Fibroblast of skin of abdomen (primary cell): Measurements from ENCODE around the gene SH2D1A.
"Not testable (repeated sequence)": the region's sequence is repeated elsewhere in the genome, so short reads cannot be mapped to it uniquely, and the experiment has no call there.

ENCODE experiments used
- DNase-seq: peaks from one replicate; pipeline ENCODE4 v3.0.0-alpha.2; 2013

Gene SH2D1A

DNA sequence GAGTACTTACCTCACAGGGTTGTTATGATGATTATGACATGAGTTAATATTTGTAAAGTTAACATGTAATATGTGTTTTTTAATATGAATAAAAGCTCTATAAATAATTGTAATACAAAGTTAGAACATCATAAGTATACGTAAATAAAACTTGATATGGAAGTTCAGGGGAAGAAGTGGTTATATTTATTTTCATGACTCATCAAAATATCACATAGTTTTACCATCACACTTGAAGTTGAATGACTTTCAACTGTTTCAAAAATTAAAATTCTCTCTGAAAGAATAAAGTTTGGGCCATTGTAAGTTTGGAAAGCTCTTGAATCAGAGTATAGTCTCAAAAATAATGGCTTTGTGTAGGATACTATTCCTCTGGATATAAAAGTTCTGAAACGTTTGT, 8.3 kb downstream of the SH2D1A start:
- no peak for DNase-seq

DNA sequence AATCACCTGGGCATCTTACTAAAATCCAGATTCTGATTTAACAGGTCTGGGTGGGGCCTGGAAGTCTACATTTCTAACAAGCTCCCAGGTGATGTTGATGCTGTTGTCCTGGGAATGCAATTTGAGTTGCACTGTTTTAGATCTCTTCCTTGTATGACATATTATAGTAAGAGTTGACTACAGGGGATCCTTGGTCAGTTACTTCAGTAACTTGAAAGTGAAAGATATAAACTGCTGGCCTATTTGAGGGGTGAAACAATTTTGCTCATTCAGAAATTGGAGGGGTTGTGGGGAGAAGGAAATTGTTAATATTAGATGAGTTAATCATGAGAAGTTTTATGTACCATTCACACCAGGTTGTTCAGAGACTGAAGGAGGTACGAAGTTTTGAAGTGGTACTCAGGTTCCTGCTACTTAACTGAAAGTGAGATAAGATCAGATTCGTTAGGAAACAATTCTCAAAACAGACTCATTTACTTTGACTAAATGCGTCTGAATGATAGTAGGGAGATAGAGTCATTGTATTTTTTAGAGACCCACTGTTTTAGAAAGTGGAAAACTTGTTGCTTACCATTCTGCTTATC, 12.5 kb downstream of the SH2D1A start:
- no peak for DNase-seq

GRCh38 chrX:124362072-124362471, 15.7 kb downstream of the SH2D1A start:
- no peak for DNase-seq

DNA sequence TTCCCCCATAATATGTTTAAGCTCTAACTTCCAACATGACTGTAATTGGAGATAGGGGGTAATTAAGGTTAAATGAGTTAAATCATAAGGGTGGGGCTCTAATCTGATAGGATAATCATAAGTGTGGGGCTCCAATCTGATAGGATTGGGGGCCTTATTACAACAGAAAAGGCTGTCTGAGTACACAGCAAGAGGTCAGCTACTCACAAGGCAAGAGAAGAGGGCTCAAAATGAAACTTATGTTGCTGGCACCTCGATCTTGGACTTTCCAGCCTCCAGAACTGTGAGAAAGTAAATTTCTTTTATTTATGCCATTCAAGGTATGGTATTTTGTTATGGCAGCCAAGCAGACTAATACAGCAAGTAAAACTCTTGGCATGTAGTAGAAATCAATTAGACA, 16.4 kb downstream of the SH2D1A start:
- DNase-seq = no peak

- DNase-seq = no peak
Measured at GRCh38 chrX:124369722-124370121, 23.4 kb downstream of the SH2D1A start.

DNA sequence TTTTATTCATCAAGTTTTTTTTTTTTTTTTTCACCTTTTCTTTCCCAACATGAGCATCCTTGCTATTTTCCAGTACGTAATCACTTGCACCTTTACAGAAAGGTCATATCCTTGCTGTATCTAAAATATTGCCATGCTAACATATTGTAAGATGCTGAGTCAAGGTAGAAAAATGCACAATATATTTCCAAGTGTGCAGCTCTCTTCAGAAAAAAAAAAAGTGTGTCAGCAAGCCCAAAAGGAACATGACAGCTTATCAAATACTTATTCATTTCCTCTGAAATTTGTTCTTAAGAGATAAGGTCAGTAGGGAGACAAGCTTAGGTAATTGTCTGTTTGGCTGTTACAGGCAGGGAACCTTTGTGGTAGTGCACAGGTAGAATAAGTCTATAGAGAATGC, 27.0 kb downstream of the SH2D1A start:
- peak; percentile 8 for DNase-seq

DNA sequence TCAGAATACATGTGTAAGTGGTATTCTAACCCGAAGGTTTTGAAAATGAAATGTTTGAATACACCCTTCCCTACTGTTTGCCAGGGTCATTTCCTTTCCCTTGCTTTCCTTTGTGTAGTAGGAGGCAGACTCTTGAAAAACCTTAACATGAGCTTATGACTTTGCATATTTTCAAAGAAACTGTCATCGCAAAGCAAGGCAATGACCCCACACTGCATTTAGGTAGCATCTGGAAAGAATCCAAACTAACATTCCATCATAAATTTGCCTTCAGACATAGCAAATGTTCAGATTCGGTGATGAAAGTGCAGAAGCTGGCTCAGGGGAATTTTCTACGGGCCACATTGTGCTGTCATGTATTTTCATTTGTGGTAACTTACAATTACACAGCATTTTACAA, 32.3 kb downstream of the SH2D1A start:
- DNase-seq = peak; percentile 38

GRCh38 chrX:124383354-124383753, 37.0 kb downstream of the SH2D1A start:
- DNase-seq = peak; percentile 36

DNA sequence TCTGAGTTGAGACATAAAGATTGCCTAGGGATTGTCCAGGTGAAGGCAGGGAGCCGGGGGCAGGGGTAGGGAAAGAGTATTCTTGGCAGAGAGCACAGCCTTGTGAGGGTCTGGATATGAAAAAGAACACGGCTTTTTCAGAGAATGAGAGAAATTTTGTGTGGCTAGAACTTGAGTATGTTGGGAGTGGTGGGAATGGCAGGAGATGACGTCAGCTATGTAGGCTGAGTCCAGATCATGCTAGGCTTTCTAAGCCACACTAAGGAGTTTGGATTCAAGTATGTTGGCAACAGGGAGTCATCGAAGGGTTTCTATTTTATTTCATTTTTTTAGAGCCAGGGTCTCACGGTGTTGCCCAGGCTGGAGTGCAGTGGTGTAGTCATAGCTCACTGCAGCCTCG, 40.0 kb downstream of the SH2D1A start:
- DNase-seq = no peak

- DNase-seq = peak; percentile 41
Measured at GRCh38 chrX:124388562-124388961, 42.2 kb downstream of the SH2D1A start.

- DNase-seq = no peak
Measured at GRCh38 chrX:124392794-124393193, 46.4 kb downstream of the SH2D1A start.

GRCh38 chrX:124393238-124393637, 46.9 kb downstream of the SH2D1A start:
- DNase-seq = no peak

DNA sequence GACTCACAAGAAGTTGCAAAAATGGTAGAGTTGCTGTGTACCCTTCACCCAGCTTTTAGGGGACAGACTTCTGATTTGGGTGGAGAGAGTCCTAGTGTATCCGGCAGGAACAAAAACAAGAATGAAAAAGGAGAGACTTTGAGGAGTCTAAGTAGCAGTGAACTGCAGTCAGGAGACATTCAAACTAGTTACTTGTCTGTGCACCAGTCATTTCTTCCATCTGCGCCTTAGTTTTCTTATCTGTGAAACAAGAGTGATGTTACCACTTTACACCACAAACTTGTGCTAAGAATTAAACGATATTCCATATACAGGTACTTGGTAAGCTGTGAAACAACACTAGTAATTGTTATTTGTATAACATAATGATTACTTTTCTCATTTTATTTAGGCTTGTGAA, 47.3 kb downstream of the SH2D1A start:
- no peak for DNase-seq

DNA sequence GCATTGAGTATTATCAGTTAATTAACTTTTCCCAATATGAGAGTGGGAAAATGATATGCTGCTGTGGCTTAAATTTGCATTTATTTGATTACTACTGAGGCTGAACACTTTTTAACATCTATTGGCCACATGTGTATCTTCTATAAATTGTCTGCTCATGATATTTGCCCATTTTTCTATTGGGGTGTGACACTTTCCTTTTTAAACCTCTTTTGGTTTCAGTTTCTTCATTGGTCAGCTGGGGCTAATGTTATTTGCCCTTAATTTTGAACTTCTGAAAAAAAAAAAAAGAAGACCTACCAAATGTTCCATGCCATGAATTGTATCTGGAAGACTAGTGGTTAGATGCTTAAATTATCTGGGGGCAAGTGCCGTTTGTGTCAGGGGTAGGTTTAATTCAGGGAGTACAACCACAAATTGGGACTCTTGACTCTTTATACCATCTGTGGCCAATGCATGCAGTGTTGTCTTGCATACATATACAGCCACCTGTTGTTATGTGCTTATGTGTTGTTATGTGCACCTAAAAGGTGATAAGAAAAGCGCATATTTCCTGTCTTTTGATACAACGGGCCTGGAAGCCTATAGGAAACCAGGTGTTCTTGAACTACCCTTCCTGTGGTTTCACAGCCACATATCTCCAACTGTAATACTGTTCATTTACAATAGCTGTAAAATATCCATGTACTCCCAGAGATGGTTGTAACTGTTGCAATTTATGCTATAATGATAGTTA, 49.0 kb downstream of the SH2D1A start:
- no peak for DNase-seq

- DNase-seq = no peak
Measured at GRCh38 chrX:124401696-124402095, 55.3 kb downstream of the SH2D1A start.

DNA sequence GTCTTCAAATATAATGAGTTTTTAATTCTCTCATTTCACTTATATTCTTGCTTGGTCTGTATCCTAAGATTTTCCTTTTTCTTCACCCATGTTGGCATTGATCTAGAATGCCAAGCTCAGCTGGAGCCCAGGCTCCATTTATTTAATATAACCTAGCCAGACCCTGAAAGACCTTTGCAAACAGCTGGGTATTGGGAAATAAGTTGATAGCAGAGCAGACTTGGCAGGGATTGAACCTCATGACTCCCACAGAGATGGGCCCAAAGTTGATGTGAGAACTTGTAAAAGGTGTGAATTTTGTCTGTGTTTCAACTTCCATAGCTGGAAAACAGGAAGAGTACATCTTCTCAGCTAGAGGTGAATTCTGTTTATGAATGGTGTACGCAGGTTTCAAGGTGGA, 59.5 kb downstream of the SH2D1A start:
- DNase-seq = no peak

GRCh38 chrX:124406294-124407014, 60.1 kb downstream of the SH2D1A start:
- peak; percentile 82 for DNase-seq

DNA sequence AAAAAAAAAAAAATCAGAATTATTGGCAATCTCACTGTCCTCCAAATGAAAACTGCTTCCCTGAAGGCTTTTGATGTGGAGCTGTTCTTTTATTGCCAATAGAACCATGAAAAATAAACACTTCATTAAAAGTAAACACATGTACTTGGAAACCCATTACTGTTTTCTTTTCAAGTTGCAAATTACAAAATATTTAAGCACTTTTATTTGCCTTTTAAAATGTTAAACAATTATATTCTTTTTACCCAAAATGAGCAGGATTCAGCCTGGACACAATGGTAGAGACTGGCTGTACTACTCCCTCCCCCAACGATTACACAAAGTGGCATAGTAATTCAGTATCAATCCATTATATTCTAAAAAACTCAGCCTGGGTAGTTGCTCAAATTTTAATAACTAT, 60.9 kb downstream of the SH2D1A start:
- no peak for DNase-seq

- DNase-seq = not testable (repeated sequence)
Measured at GRCh38 chrX:124408380-124408779, 62.0 kb downstream of the SH2D1A start.

DNA sequence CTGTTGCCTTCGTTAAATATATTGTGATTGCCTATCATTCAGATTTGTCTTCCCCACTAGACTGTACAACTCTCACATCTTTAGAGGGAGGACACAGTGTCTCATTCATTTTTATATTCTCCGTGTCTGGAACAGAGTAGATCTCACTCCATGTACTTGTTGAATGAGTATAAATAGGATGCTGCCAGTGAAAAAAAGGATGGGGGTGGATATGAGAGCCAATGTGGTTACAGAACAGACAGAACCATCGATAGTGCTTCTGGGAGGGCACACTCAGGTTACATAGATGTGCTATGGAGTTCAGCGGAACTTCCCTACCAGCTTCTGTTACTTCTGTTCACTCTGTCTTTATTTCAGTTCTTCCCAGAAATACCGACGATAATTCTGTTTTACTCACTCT, 66.9 kb downstream of the SH2D1A start:
- no peak for DNase-seq

DNA sequence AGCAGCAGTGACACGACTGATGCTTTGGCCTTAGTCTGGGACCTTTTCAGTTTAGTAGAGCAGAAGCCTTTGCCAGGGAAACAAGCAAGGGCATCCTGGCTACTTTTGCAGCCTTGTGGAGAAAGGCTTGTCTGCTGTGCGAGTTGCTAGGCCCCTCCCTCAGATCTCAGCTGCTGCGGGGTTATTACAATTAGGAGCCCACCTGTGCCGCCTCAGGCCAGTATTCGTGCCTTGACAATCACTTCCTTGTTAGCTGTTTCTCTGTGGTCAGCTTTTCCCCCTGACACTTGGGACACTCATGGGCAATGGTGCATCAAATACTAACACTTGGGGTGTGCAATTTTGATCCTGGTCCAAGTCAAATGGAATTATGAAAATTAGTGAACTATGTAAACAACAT, 67.9 kb downstream of the SH2D1A start:
- no peak for DNase-seq

DNA sequence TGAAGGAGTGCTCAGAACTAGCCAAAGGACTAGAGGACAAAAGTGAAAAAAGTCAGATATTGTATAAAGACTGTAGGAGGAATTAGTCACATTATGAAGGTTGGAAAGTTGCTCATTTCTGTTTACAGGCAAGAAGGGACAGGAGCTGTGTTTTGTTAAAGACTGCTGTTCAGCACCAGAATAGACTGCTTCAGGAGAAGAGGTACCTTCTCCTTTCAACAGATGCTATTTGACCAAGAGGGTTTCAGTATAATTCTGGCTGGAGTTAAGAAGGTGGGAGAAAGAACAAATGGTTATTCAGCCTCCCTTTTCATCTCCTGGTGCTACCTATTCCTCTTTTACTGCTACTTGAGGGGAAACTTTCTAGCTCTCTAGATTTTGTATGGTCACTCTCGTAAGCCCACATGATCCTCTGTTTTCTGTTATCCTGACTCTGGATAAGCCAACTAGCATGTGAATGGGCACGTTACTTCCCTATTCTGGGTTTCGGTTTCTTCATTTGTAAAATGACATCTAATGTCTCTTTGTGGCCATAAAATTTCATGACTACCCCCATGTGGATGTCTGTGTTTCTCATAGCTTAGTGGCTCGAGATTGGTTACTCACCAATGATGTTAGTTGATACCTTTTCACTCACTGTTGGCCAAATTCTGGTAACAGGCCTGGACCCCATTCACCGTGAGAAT, 68.9 kb downstream of the SH2D1A start:
- DNase-seq = no peak

GRCh38 chrX:124421898-124422655, 75.7 kb downstream of the SH2D1A start:
- peak; percentile 10 for DNase-seq
